Liver (tissue), 9 donors: Measurements from ENCODE around the gene GAS7. TPM values are rescaled to one million over a fixed set of nuclear protein-coding genes. Genes with fewer than 3 reads are reported as not detected.
A peak's percentile ranks its signal among the peaks of the same experiment; 100 is the strongest.

Experiments
- DNase-seq: peaks from one replicate; pipeline ENCODE4 v3.0.0-alpha.2; 2017; ENCODE audit warnings: low spot score
- H3K27ac ChIP-seq, 2 donors: one replicate each; pipeline ENCODE4 v1.7.0; 2013; ENCODE audit warnings: inconsistent platforms in 2 of 2, low read length in 2 of 2, control low read depth in 1 of 2, low read depth in 1 of 2, mild to moderate bottlenecking in 1 of 2
- H3K27me3 ChIP-seq, 4 donors: one replicate each; pipeline versions ENCODE4 v1.6.1 to v1.7.0; 2013; ENCODE audit warnings: low read length in 3 of 4, inconsistent platforms in 1 of 4, mild to moderate bottlenecking in 1 of 4, moderate library complexity in 1 of 4; ENCODE audit not compliant: control insufficient read depth in 4 of 4, insufficient read depth in 4 of 4
- H3K36me3 ChIP-seq, 4 donors: one replicate each; pipeline versions ENCODE4 v1.6.1 to v1.7.0; 2013; ENCODE audit warnings: low read length in 3 of 4, mild to moderate bottlenecking in 3 of 4, low read depth in 1 of 4, moderate library complexity in 1 of 4; ENCODE audit not compliant: control insufficient read depth in 4 of 4, insufficient read depth in 3 of 4
- H3K4me1 ChIP-seq, 4 donors: one replicate each; pipeline versions ENCODE4 v1.6.1 to v1.7.0; 2013; ENCODE audit warnings: low read length in 3 of 4, mild to moderate bottlenecking in 3 of 4, moderate library complexity in 1 of 4; ENCODE audit not compliant: control insufficient read depth in 4 of 4, insufficient read depth in 4 of 4
- H3K4me3 ChIP-seq, 3 donors: one replicate each; pipeline versions ENCODE4 v1.6.1 to v1.7.0; 2013; ENCODE audit warnings: low read length in 3 of 3, control low read depth in 1 of 3, low read depth in 1 of 3, mild to moderate bottlenecking in 1 of 3
- H3K9ac ChIP-seq, 2 donors: one replicate each; pipeline ENCODE4 v1.7.0; 2013; ENCODE audit warnings: low read length in 2 of 2, mild to moderate bottlenecking in 2 of 2, moderate library complexity in 2 of 2, control low read depth in 1 of 2, low read depth in 1 of 2
- H3K9me3 ChIP-seq, 4 donors: one replicate each; pipeline versions ENCODE4 v1.6.1 to v1.7.0; 2013; ENCODE audit warnings: low read length in 3 of 4; ENCODE audit not compliant: control insufficient read depth in 4 of 4
- ATF3 ChIP-seq: IDR thresholded peaks from 2 replicates; pipeline ENCODE4 v1.6.1; 2016; ENCODE audit warnings: antibody characterized with exemption
- GABPA ChIP-seq, 2 donors: IDR thresholded peaks in 1 of 2; conservative IDR thresholded peaks in 1 of 2; 2 replicates each; pipeline ENCODE4 v1.6.1; 2016; ENCODE audit warnings: antibody characterized with exemption in 2 of 2, mild to moderate bottlenecking in 1 of 2, moderate library complexity in 1 of 2
- HNF4A ChIP-seq, 2 donors: conservative IDR thresholded peaks; 2 replicates each; pipeline ENCODE4 v1.6.1; 2016; ENCODE audit warnings: antibody characterized with exemption in 2 of 2, mild to moderate bottlenecking in 2 of 2
- HNF4G ChIP-seq: IDR thresholded peaks from 2 replicates; pipeline ENCODE4 v1.6.1; 2016; ENCODE audit warnings: antibody characterized with exemption
- JUND ChIP-seq, 2 donors: IDR thresholded peaks; 2 replicates each; pipeline ENCODE4 v1.6.1; 2016; ENCODE audit warnings: antibody characterized with exemption in 2 of 2
- MAX ChIP-seq: IDR thresholded peaks from 2 replicates; pipeline ENCODE4 v1.6.1; 2016; ENCODE audit warnings: antibody characterized with exemption
- NR2F2 ChIP-seq: IDR thresholded peaks from 2 replicates; pipeline ENCODE4 v1.6.1; 2016; ENCODE audit warnings: antibody characterized with exemption
- RAD21 ChIP-seq, 2 donors: IDR thresholded peaks; 2 replicates each; pipeline ENCODE4 v1.6.1; 2016; ENCODE audit warnings: antibody characterized with exemption in 2 of 2, mild to moderate bottlenecking in 2 of 2
- REST ChIP-seq: IDR thresholded peaks from 2 replicates; pipeline ENCODE4 v1.6.1; 2016; ENCODE audit warnings: antibody characterized with exemption, mild to moderate bottlenecking
- SP1 ChIP-seq: IDR thresholded peaks from 2 replicates; pipeline ENCODE4 v1.6.1; 2018; ENCODE audit warnings: antibody characterized with exemption, mild to moderate bottlenecking
- YY1 ChIP-seq: IDR thresholded peaks from 2 replicates; pipeline ENCODE4 v1.6.1; 2016; ENCODE audit warnings: antibody characterized with exemption, mild to moderate bottlenecking
- ZBTB33 ChIP-seq: IDR thresholded peaks from 2 replicates; pipeline ENCODE4 v1.6.1; 2016; ENCODE audit warnings: antibody characterized with exemption
- WGBS: extraction: QIAGEN DNeasy Blood & Tissue Kit; methylation state at CpG from one replicate; pipeline ENCODE4 v1.1.7; 2013; 5-methylcytosine and 5-hydroxymethylcytosine counted together
- polyA plus RNA-seq, 2 donors: library from polyadenylated mRNA; stranded (reverse) in 1 of 2; unstranded in 1 of 2; fragments of 200-250 nt in 1 of 2; fragments of >200 nt in 1 of 2; fragmentation: Nextera tagmentation in 1 of 2; extraction: Ambion mirVana in 1 of 2; gene quantifications; one replicate each; pipeline versions ENCODE4 v1.2.1 to v1.2.3, GENCODE V29; 2013 to 2015
- total RNA-seq, 2 donors: library from RNA; depleted of rRNA; stranded (reverse); fragments of >200 nt; gene quantifications; one replicate each; pipeline ENCODE4 v1.2.3, GENCODE V29; 2014
- donor health status: healthy.
- donor health status: healthy.
- donor health status: healthy.
- donor health status: healthy.
- donor health status: healthy.

GAS7 gene
- total and polyA plus RNA-seq, 4 donors, result 0.79 to 6.1 (median 2.5) TPM

- no peak for TF ChIP-seq GABPA (IDR thresholded peaks at IDR 0.05 in 1 of 2, conservative IDR thresholded peaks at IDR 0.05 in 1 of 2)
- TF ChIP-seq HNF4A (conservative IDR thresholded peaks at IDR 0.05), result no peak
- TF ChIP-seq ATF3, result no peak
- no peak for TF ChIP-seq REST
- no peak for TF ChIP-seq YY1
- no peak for TF ChIP-seq JUND (IDR thresholded peaks at IDR 0.05)
Measured at GRCh38 chr17:9878356-9878755, 320.1 kb downstream of the GAS7 start (continued).

GRCh38 chr17:9875441-9875840, 323.0 kb downstream of the GAS7 start:
- 50% methylated on average over 3 of the region's 3 CpGs for WGBS
- H3K9ac ChIP-seq, result no peak overlapping the region
- H3K9me3 ChIP-seq, result no peaks in the 10 kb centered on the region
- H3K4me1 ChIP-seq, result no peaks in the 10 kb centered on the region
- H3K36me3 ChIP-seq, result no peaks in the 10 kb centered on the region
- H3K27ac ChIP-seq, result no peak overlapping the region
- no peak for DNase-seq
- no peak overlapping the region for H3K4me3 ChIP-seq
- TF ChIP-seq SP1 (no peak), RAD21 (IDR thresholded peaks at IDR 0.05) (peak in 1 of 2 donors; percentile 7)
- peaks cover 0 to 2% (median 0%) of the 10 kb centered on the region in 4 donors for H3K27me3 ChIP-seq

- WGBS, result 56% methylated on average over 3 of the region's 3 CpGs
- Histone ChIP-seq H3K9me3 (no peaks in the 10 kb centered on the region), H3K27me3 (peaks cover 0 to 2% (median 0%) of the 10 kb centered on the region in 4 donors), H3K9ac (no peak overlapping the region), H3K36me3 (no peaks in the 10 kb centered on the region), H3K27ac (no peak overlapping the region), H3K4me1 (no peaks in the 10 kb centered on the region), H3K4me3 (no peak overlapping the region)
- TF ChIP-seq SP1 (no peak), JUND (IDR thresholded peaks at IDR 0.05) (no peak), HNF4A (conservative IDR thresholded peaks at IDR 0.05) (no peak), NR2F2 (no peak), HNF4G (no peak), MAX (no peak), ZBTB33 (no peak)
- DNase-seq, result no peak
Measured at GRCh38 chr17:9874722-9875121, 323.7 kb downstream of the GAS7 start.
